PC-3 (cell line): ENCODE data around the gene PRLR. TPM values are rescaled to one million over a fixed set of nuclear protein-coding genes. Genes with fewer than 3 reads are reported as not detected.

Experiments used
- ATAC-seq: fragments of 200-7000 bp; cut with Tn5 transposase; 2 replicates; pipeline ENCODE4 v1.9.1; 2020; ENCODE audit warnings: mild to moderate bottlenecking, moderate library complexity
- BruUV-seq: library from RNA; stranded (reverse); fragments of 400-500 nt; replicated peaks from 2 replicates; lab custom pipeline; 2021; lab: Mats Ljungman, UMichigan
- CTCF ChIA-PET: fragments of 300-600 bp; sonication (Branson Sonifier 250); formaldehyde crosslinking; loops from one replicate; lab custom pipeline; 2022; ENCODE audit warnings: antibody characterized with exemption; lab: Charles Lee
- POLR2A ChIA-PET: fragments of 300-600 bp; sonication (Branson Sonifier 250); formaldehyde crosslinking; loops from one replicate; lab custom pipeline; 2022; ENCODE audit warnings: antibody characterized with exemption; ENCODE audit not compliant: unreplicated experiment; lab: Charles Lee
- DNase-seq: peaks from one replicate; pipeline ENCODE4 v3.0.0-alpha.2; 2015
- H2AFZ ChIP-seq: fragments of 300-600 bp; sonication (generic); 2 replicates; pipeline ENCODE4 v1.6.0; 2016; ENCODE audit warnings: antibody characterized with exemption, low read length
- H3F3A ChIP-seq: fragments of 300-600 bp; sonication (generic); one replicate; pipeline ENCODE4 v1.6.0; 2017; ENCODE audit warnings: antibody characterized with exemption, low read length, control low read depth, mild to moderate bottlenecking; ENCODE audit not compliant: unreplicated experiment
- H3K27ac ChIP-seq: fragments of 300-600 bp; sonication (generic); 2 replicates; pipeline ENCODE4 v1.5.1; 2016; ENCODE audit warnings: mild to moderate bottlenecking, low read length
- H3K27me3 ChIP-seq: fragments of 300-600 bp; sonication (generic); 2 replicates; pipeline ENCODE4 v1.6.1; 2016; ENCODE audit warnings: low read length, mixed read lengths
- H3K36me3 ChIP-seq: fragments of 300-600 bp; sonication (generic); 2 replicates; pipeline ENCODE4 v1.6.1; 2016; ENCODE audit warnings: low read depth, mixed run types, low read length, mixed read lengths
- H3K4me1 ChIP-seq: fragments of 300-600 bp; sonication (generic); 2 replicates; pipeline ENCODE4 v1.5.1; 2016; ENCODE audit warnings: low read length; ENCODE audit not compliant: insufficient read depth
- H3K4me2 ChIP-seq: fragments of 300-600 bp; sonication (generic); 2 replicates; pipeline ENCODE4 v1.6.0; 2016; ENCODE audit warnings: low read length
- H3K4me3 ChIP-seq: fragments of 300-600 bp; sonication (generic); 2 replicates; pipeline ENCODE4 v1.5.1; 2016; ENCODE audit warnings: mild to moderate bottlenecking, low read length, mixed read lengths
- H3K79me2 ChIP-seq: fragments of 300-600 bp; sonication (generic); 2 replicates; pipeline ENCODE4 v1.6.1; 2017; ENCODE audit warnings: low read length, mixed read lengths
- H3K9ac ChIP-seq: fragments of 300-600 bp; sonication (generic); 2 replicates; pipeline ENCODE4 v1.6.0; 2016; ENCODE audit warnings: mild to moderate bottlenecking, low read length
- H3K9me2 ChIP-seq: fragments of 300-600 bp; sonication (generic); replicated peaks from 2 replicates; pipeline ENCODE4 v1.6.1; 2016; ENCODE audit warnings: mixed run types, low read length, mixed read lengths
- H3K9me3 ChIP-seq: fragments of 300-600 bp; sonication (generic); 2 replicates; pipeline ENCODE4 v1.6.1; 2016; ENCODE audit warnings: low read length, mixed read lengths
- H4K20me1 ChIP-seq: fragments of 300-600 bp; sonication (generic); 2 replicates; pipeline ENCODE4 v1.6.1; 2016; ENCODE audit warnings: low read length, mixed read lengths
- CTCF ChIP-seq: fragments of 300-600 bp; sonication (generic); conservative IDR thresholded peaks from 2 replicates; pipeline ENCODE4 v1.5.1; 2017; ENCODE audit warnings: antibody characterized with exemption, low read depth, mild to moderate bottlenecking, low read length
- EZH2 ChIP-seq: fragments of 300-600 bp; sonication (generic); IDR thresholded peaks from one replicate; pipeline ENCODE4 v1.6.1; 2017; ENCODE audit warnings: antibody characterized with exemption, mild to moderate bottlenecking, low read length; ENCODE audit not compliant: unreplicated experiment
- EZH2phosphoT487 ChIP-seq: fragments of 300-600 bp; sonication (generic); IDR thresholded peaks from 2 replicates; pipeline ENCODE4 v1.6.1; 2018; ENCODE audit warnings: mild to moderate bottlenecking, antibody characterized with exemption, low read length, borderline replicate concordance
- intact Hi-C: fragments of 100-400 bp; cut with micrococcal nuclease; formaldehyde crosslinking; loops from 2 replicates; pipeline ENCODE4 v1.9.0; 2023
- total RNA-seq: library from RNA; depleted of rRNA; stranded (reverse); fragments of >200 nt; gene quantifications from 2 replicates; pipeline ENCODE4 v1.2.3, GENCODE V29; 2014

The PRLR gene
- total RNA-seq, 1 experiment from 2014 or later: 0.29 TPM

GRCh38 chr5:35136386-35136785 is 93.9 kb downstream of the PRLR start:
- Histone ChIP-seq H3K9ac (no peak overlapping the region), H3F3A (no peaks in the 10 kb centered on the region), H2AFZ (no peak overlapping the region), H3K4me1 (peaks cover 38% of the 10 kb centered on the region), H3K79me2 (no peaks in the 10 kb centered on the region), H3K36me3 (no peaks in the 10 kb centered on the region), H3K27ac (peak overlapping the region; percentile 36), H3K4me3 (no peak overlapping the region), H3K9me3 (no peaks in the 10 kb centered on the region), H3K4me2 (peak overlapping the region; percentile 26), H3K27me3 (no peaks in the 10 kb centered on the region), H4K20me1 (no peaks in the 10 kb centered on the region), H3K9me2 (no peaks in the 10 kb centered on the region)
- TF ChIP-seq EZH2 (no peak), CTCF (no peak), EZH2phosphoT487 (no peak)
- CTCF ChIA-PET: no interaction called here
- POLR2A ChIA-PET: no interaction called here
- BruUV-seq: no TSS peak
- intact Hi-C loops: no loop called here
- DNase-seq (peak; percentile 95), ATAC-seq (peak; percentile 79)

- no peaks in the 10 kb centered on the region for H3K9me3 ChIP-seq
- intact Hi-C loops: no loop called here
- no peaks in the 10 kb centered on the region for H3F3A ChIP-seq
- H2AFZ ChIP-seq: no peak overlapping the region
- peaks cover 49% of the 10 kb centered on the region for H3K4me1 ChIP-seq
- TF ChIP-seq EZH2 (no peak), EZH2phosphoT487 (no peak), CTCF (no peak)
- no peaks in the 10 kb centered on the region for H3K79me2 ChIP-seq
- no peak overlapping the region for H3K9ac ChIP-seq
- H3K4me3 ChIP-seq: no peak overlapping the region
- no peak for DNase-seq
- no peak overlapping the region for H3K4me2 ChIP-seq
- H3K27me3 ChIP-seq: no peaks in the 10 kb centered on the region
- H3K9me2 ChIP-seq: no peaks in the 10 kb centered on the region
- no peak overlapping the region for H3K27ac ChIP-seq
- CTCF ChIA-PET: no interaction called here
- POLR2A ChIA-PET: no interaction called here
- H3K36me3 ChIP-seq: no peaks in the 10 kb centered on the region
- BruUV-seq: no TSS peak
- H4K20me1 ChIP-seq: no peaks in the 10 kb centered on the region
- no peak for ATAC-seq
Observed at GRCh38 chr5:35135239-35135700, 95.0 kb downstream of the PRLR start.

GRCh38 chr5:35134278-35135030 is 95.8 kb downstream of the PRLR start:
- intact Hi-C loops: no loop called here
- no peaks in the 10 kb centered on the region for H3K79me2 ChIP-seq
- TF ChIP-seq EZH2phosphoT487 (no peak), CTCF (no peak), EZH2 (no peak)
- POLR2A ChIA-PET: no interaction called here
- H3K9ac ChIP-seq: no peak overlapping the region
- H3K9me2 ChIP-seq: no peaks in the 10 kb centered on the region
- H3K4me3 ChIP-seq: no peak overlapping the region
- no TSS peak for BruUV-seq
- no peaks in the 10 kb centered on the region for H4K20me1 ChIP-seq
- no peak for ATAC-seq
- no peak for DNase-seq
- no peaks in the 10 kb centered on the region for H3K27me3 ChIP-seq
- H3K36me3 ChIP-seq: no peaks in the 10 kb centered on the region
- no peak overlapping the region for H3K4me2 ChIP-seq
- H3F3A ChIP-seq: no peaks in the 10 kb centered on the region
- H3K9me3 ChIP-seq: no peaks in the 10 kb centered on the region
- CTCF ChIA-PET: no interaction called here
- H2AFZ ChIP-seq: no peak overlapping the region
- H3K4me1 ChIP-seq: peaks cover 55% of the 10 kb centered on the region
- no peak overlapping the region for H3K27ac ChIP-seq
